ENCODE results near the gene FMN1.

GRCh38 chr15:33034588-33034987 is 159.9 kb downstream of the FMN1 start:
- TF ChIP-seq POLR2A (IDR thresholded peaks at IDR 0.05; ENCODE audit: low read depth, low read length) (no peak), TARDBP (IDR thresholded peaks at IDR 0.05; ENCODE audit: borderline replicate concordance) (no peak), EZH2 (IDR thresholded peaks at IDR 0.05; ENCODE audit: borderline replicate concordance, control insufficient read depth, low read depth, low read length) (no peak), FOXM1 (IDR thresholded peaks at IDR 0.05; ENCODE audit: low read depth, low read length) (no peak), EP300 (IDR thresholded peaks at IDR 0.05; ENCODE audit: borderline replicate concordance in 1 of 2, control insufficient read depth in 1 of 2, low read depth in 2 of 2, low read length in 2 of 2) (no peak), NR2F1 (conservative IDR thresholded peaks at IDR 0.05) (no peak), NFYA (IDR thresholded peaks at IDR 0.05; ENCODE audit: borderline replicate concordance, low read depth, low read length) (no peak), ZNF24 (IDR thresholded peaks at IDR 0.05) (no peak)
- TF ChIP-seq, protein P1, sequence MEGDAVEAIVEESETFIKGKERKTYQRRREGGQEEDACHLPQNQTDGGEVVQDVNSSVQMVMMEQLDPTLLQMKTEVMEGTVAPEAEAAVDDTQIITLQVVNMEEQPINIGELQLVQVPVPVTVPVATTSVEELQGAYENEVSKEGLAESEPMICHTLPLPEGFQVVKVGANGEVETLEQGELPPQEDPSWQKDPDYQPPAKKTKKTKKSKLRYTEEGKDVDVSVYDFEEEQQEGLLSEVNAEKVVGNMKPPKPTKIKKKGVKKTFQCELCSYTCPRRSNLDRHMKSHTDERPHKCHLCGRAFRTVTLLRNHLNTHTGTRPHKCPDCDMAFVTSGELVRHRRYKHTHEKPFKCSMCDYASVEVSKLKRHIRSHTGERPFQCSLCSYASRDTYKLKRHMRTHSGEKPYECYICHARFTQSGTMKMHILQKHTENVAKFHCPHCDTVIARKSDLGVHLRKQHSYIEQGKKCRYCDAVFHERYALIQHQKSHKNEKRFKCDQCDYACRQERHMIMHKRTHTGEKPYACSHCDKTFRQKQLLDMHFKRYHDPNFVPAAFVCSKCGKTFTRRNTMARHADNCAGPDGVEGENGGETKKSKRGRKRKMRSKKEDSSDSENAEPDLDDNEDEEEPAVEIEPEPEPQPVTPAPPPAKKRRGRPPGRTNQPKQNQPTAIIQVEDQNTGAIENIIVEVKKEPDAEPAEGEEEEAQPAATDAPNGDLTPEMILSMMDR (IDR thresholded peaks at IDR 0.05 in 2 of 3, conservative IDR thresholded peaks at IDR 0.05 in 1 of 3; ENCODE audit: control insufficient read depth in 2 of 3, extremely low read depth in 1 of 3, insufficient read depth in 1 of 3, low read depth in 3 of 3, low read length in 3 of 3), result no peak

Measured in GM12878 (cell line).